ENCODE results near the gene AP1AR.

Gene AP1AR

DNA sequence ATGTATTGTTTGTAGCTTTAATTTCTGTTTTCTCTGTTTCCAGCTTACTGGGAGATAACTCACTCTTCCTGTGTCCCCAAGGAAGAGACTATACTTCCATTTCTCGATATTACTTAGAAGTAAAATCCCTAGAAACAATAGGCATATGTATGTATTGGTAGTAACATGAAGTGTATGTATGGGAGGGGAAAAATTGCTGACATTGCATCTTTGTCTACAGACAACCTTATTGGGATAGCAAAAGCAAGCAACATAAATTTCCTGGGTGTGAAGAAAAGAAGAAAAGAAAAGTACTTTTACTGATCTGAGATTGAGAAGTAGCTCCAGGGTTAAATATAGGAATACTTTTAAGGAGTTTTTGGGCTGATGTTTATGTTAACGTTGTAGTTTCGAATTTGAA lies 15.4 kb downstream of the AP1AR start:
- H3K27me3 ChIP-seq = no peaks in the 10 kb centered on the region
- H3K4me1 ChIP-seq (ENCODE audit: control insufficient read depth in 1 of 2, insufficient read depth in 1 of 2, low read depth in 1 of 2, low read length in 1 of 2) = no peaks in the 10 kb centered on the region
- no peaks in the 10 kb centered on the region for H3K9me3 ChIP-seq
- no peaks in the 10 kb centered on the region for H3K36me3 ChIP-seq
- TF ChIP-seq, protein P1, sequence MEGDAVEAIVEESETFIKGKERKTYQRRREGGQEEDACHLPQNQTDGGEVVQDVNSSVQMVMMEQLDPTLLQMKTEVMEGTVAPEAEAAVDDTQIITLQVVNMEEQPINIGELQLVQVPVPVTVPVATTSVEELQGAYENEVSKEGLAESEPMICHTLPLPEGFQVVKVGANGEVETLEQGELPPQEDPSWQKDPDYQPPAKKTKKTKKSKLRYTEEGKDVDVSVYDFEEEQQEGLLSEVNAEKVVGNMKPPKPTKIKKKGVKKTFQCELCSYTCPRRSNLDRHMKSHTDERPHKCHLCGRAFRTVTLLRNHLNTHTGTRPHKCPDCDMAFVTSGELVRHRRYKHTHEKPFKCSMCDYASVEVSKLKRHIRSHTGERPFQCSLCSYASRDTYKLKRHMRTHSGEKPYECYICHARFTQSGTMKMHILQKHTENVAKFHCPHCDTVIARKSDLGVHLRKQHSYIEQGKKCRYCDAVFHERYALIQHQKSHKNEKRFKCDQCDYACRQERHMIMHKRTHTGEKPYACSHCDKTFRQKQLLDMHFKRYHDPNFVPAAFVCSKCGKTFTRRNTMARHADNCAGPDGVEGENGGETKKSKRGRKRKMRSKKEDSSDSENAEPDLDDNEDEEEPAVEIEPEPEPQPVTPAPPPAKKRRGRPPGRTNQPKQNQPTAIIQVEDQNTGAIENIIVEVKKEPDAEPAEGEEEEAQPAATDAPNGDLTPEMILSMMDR (IDR thresholded peaks at IDR 0.05) = no peak
- no peak overlapping the region for H3K27ac ChIP-seq
- H3K4me3 ChIP-seq (ENCODE audit: low read depth in 1 of 2, low read length in 1 of 2) = no peak overlapping the region

- H3K4me1 ChIP-seq (ENCODE audit: control insufficient read depth in 1 of 2, insufficient read depth in 1 of 2, low read depth in 1 of 2, low read length in 1 of 2) = peaks cover 0 to 8% of the 10 kb centered on the region in 2 experiments
- no peaks in the 10 kb centered on the region for H3K9me3 ChIP-seq
- no peak overlapping the region for H3K4me3 ChIP-seq (ENCODE audit: low read depth in 1 of 2, low read length in 1 of 2)
- no peaks in the 10 kb centered on the region for H3K27me3 ChIP-seq
- no peaks in the 10 kb centered on the region for H3K36me3 ChIP-seq
- H3K27ac ChIP-seq = no peak overlapping the region
- TF ChIP-seq, protein P1 (IDR thresholded peaks at IDR 0.05) = no peak
Measured at GRCh38 chr4:112251019-112251643, 19.5 kb downstream of the AP1AR start.

DNA sequence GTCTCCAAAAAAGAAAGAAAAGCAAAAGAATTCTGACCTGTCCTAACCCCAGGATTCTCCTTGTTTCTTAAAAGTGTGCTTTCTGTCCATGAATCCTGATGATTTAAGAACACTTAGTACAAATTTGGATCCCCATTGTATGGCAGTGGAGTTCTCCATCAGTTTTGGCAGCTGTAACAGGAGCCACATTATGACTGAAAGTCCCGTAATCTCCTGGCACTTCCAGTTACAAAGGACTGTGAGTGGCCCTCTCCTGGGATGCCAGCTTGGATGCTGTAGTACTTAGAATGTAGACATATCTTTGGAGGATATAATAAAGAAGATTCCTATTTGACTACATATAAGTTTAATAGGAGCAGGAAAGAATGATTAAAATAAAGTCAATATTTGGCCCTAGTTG lies 20.6 kb downstream of the AP1AR start:
- no peak overlapping the region for H3K27ac ChIP-seq
- TF ChIP-seq, protein P1 (IDR thresholded peaks at IDR 0.05) = no peak

DNA sequence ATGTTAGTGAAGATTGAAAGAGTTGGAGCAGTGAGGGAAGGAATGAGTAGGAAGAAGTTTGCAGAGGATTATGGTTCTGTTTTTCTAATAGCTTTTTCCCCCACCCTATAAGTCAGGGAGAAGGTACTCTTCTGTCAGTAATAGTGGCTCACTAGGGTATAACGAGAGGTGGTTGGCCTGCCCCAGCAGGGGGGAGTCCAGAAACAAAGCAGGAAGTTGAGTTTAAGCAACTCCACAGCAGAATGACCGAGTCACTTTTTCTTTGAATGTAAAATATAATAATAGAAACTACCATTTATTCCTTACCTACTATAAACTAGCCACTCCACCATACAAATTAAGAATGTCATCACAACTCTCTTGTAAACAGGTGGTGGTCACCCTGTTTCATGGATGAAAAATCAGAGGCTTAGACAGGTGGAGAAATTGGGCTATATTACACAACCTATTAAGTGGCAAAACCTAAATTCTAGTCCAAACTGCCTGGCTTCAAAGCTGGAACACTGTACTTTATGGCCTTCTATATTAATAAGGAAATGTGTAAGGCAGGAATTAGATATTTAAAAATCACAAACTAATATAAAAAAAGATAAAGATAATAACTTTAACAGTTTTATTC lies 21.9 kb downstream of the AP1AR start:
- Histone ChIP-seq H3K36me3 (no peaks in the 10 kb centered on the region), H3K4me1 (ENCODE audit: control insufficient read depth in 1 of 2, insufficient read depth in 1 of 2, low read depth in 1 of 2, low read length in 1 of 2) (peaks cover 0 to 8% of the 10 kb centered on the region in 2 experiments), H3K9me3 (no peaks in the 10 kb centered on the region), H3K4me3 (ENCODE audit: low read depth in 1 of 2, low read length in 1 of 2) (no peak overlapping the region), H3K27ac (no peak overlapping the region), H3K27me3 (no peaks in the 10 kb centered on the region)
- TF ChIP-seq, protein P1 (IDR thresholded peaks at IDR 0.05) = no peak

More for the DNA sequence above, 20.6 kb downstream of the AP1AR start:
- H3K27me3 ChIP-seq = no peaks in the 10 kb centered on the region
- H3K9me3 ChIP-seq = no peaks in the 10 kb centered on the region
- H3K36me3 ChIP-seq = no peaks in the 10 kb centered on the region
- H3K4me1 ChIP-seq (ENCODE audit: control insufficient read depth in 1 of 2, insufficient read depth in 1 of 2, low read depth in 1 of 2, low read length in 1 of 2) = peaks cover 0 to 8% of the 10 kb centered on the region in 2 experiments
- no peak overlapping the region for H3K4me3 ChIP-seq (ENCODE audit: low read depth in 1 of 2, low read length in 1 of 2)

- no peaks in the 10 kb centered on the region for H3K27me3 ChIP-seq
- peaks cover 0 to 8% of the 10 kb centered on the region in 2 experiments for H3K4me1 ChIP-seq (ENCODE audit: control insufficient read depth in 1 of 2, insufficient read depth in 1 of 2, low read depth in 1 of 2, low read length in 1 of 2)
- H3K9me3 ChIP-seq = no peaks in the 10 kb centered on the region
- H3K36me3 ChIP-seq = no peaks in the 10 kb centered on the region
- H3K4me3 ChIP-seq (ENCODE audit: low read depth in 1 of 2, low read length in 1 of 2) = no peak overlapping the region
- TF ChIP-seq, protein P1 (IDR thresholded peaks at IDR 0.05) = no peak
- no peak overlapping the region for H3K27ac ChIP-seq
Measured at GRCh38 chr4:112257098-112257497, 25.5 kb downstream of the AP1AR start.

Measured in neutrophil (primary cell).